PC-3 (cell line): ENCODE data around the gene GABPA.

Experiments used
- CTCF ChIP-seq: fragments of 300-600 bp; sonication (generic); conservative IDR thresholded peaks from 2 replicates; pipeline ENCODE4 v1.5.1; 2017; ENCODE audit warnings: antibody characterized with exemption, low read depth, mild to moderate bottlenecking, low read length
- EZH2 ChIP-seq: fragments of 300-600 bp; sonication (generic); IDR thresholded peaks from one replicate; pipeline ENCODE4 v1.6.1; 2017; ENCODE audit warnings: antibody characterized with exemption, mild to moderate bottlenecking, low read length; ENCODE audit not compliant: unreplicated experiment
- EZH2phosphoT487 ChIP-seq: fragments of 300-600 bp; sonication (generic); IDR thresholded peaks from 2 replicates; pipeline ENCODE4 v1.6.1; 2018; ENCODE audit warnings: mild to moderate bottlenecking, antibody characterized with exemption, low read length, borderline replicate concordance

- no peak for TF ChIP-seq CTCF
- no peak for TF ChIP-seq EZH2
- TF ChIP-seq EZH2phosphoT487: no peak
These were observed 17.2 kb upstream of the GABPA start for GRCh38 chr21:25717491-25718147.
